Neural progenitor cell (in vitro differentiated cells): ENCODE results near the gene ULK4.

Experiments
- CTCF ChIP-seq: fragments of 200-600 bp; sonication (generic); IDR thresholded peaks from 2 replicates; pipeline ENCODE4 v1.5.1; 2017; ENCODE audit warnings: antibody characterized with exemption, mild to moderate bottlenecking
- EZH2 ChIP-seq: fragments of 200-600 bp; sonication (generic); IDR thresholded peaks from 2 replicates; pipeline ENCODE4 v1.6.1; 2017; ENCODE audit warnings: antibody characterized with exemption, mild to moderate bottlenecking, moderate library complexity

DNA sequence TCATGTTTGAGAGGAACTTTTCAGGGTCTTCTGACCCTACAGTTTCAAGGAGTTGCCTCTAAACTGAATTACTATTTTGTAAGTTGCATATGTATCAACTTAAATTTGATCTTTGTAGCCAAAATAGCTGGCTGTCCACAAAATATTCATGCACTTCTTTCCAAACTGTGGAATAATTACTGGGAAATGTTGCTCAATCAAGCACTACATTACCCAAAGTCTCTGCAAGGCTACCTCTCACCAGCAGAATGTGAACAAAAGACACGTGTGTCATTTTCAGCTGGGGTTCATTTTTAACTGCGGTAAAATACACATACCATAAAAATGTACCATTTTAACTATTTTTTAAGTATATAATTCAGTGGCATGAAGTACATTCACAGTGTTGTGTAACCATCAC lies 442.2 kb downstream of the ULK4 start:
- TF ChIP-seq CTCF (no peak), EZH2 (no peak)
